Trophoblast cell (in vitro differentiated cells and primary cell): ENCODE measurements around the gene CRTAP.
"Not testable (repeated sequence)": the region's sequence is repeated elsewhere in the genome, so short reads cannot be mapped to it uniquely, and the experiment has no call there.

Experiments
- DNase-seq, 2 donors: peaks; one replicate each; pipeline ENCODE4 v3.0.0-alpha.2; 2016
- H2AFZ ChIP-seq: 2 replicates; pipeline ENCODE4 v1.6.1; 2013; ENCODE audit warnings: low read length, moderate library complexity, mild to moderate bottlenecking; ENCODE audit not compliant: insufficient read depth, poor library complexity
- H2AK5ac ChIP-seq: 2 replicates; pipeline ENCODE4 v1.6.1; 2013; ENCODE audit warnings: mild to moderate bottlenecking, low read length
- H2BK120ac ChIP-seq: 2 replicates; pipeline ENCODE4 v1.6.1; 2013; ENCODE audit warnings: low read length, mild to moderate bottlenecking, moderate library complexity; ENCODE audit not compliant: insufficient read depth, poor library complexity
- H2BK12ac ChIP-seq: 2 replicates; pipeline ENCODE4 v1.6.1; 2013; ENCODE audit warnings: mild to moderate bottlenecking, low read length, moderate library complexity
- H2BK5ac ChIP-seq: 2 replicates; pipeline ENCODE4 v1.6.1; 2013; ENCODE audit warnings: low read length, low read depth, moderate library complexity, mild to moderate bottlenecking; ENCODE audit not compliant: poor library complexity
- H3K14ac ChIP-seq: 2 replicates; pipeline ENCODE4 v1.6.1; 2013; ENCODE audit warnings: mild to moderate bottlenecking, low read length
- H3K18ac ChIP-seq: 2 replicates; pipeline ENCODE4 v1.6.1; 2013; ENCODE audit warnings: mild to moderate bottlenecking, low read length
- H3K23ac ChIP-seq: 2 replicates; pipeline ENCODE4 v1.6.1; 2013; ENCODE audit warnings: low read length
- H3K27ac ChIP-seq: 2 replicates; pipeline ENCODE4 v1.5.1; 2013; ENCODE audit warnings: low read depth, mild to moderate bottlenecking, inconsistent platforms, low read length, moderate library complexity
- H3K27me3 ChIP-seq: 2 replicates; pipeline ENCODE4 v1.6.1; 2013; ENCODE audit warnings: inconsistent platforms, mild to moderate bottlenecking, low read length, moderate library complexity; ENCODE audit not compliant: insufficient read depth
- H3K36me3 ChIP-seq, 2 experiments: 1 replicate in 1 of 2; 2 replicates in 1 of 2; pipeline ENCODE4 v1.6.1; 2013; ENCODE audit warnings: low read length in 2 of 2, mild to moderate bottlenecking in 2 of 2, moderate library complexity in 1 of 2; ENCODE audit not compliant: insufficient read depth in 2 of 2, control insufficient read depth in 1 of 2
- H3K4ac ChIP-seq: 2 replicates; pipeline ENCODE4 v1.6.1; 2013; ENCODE audit warnings: low read depth, mild to moderate bottlenecking, low read length, moderate library complexity
- H3K4me1 ChIP-seq, 2 experiments: 1 replicate in 1 of 2; 2 replicates in 1 of 2; pipeline ENCODE4 v1.6.1; 2013; ENCODE audit warnings: low read length in 2 of 2, mild to moderate bottlenecking in 2 of 2, moderate library complexity in 1 of 2; ENCODE audit not compliant: insufficient read depth in 2 of 2, control insufficient read depth in 1 of 2
- H3K4me2 ChIP-seq: 2 replicates; pipeline ENCODE4 v1.6.1; 2013; ENCODE audit warnings: inconsistent platforms, mild to moderate bottlenecking, low read length, moderate library complexity
- H3K4me3 ChIP-seq: 2 replicates; pipeline ENCODE4 v1.5.1; 2013; ENCODE audit warnings: mild to moderate bottlenecking, low read depth, low read length, inconsistent platforms
- H3K79me1 ChIP-seq: one replicate; pipeline ENCODE4 v1.6.1; 2013; ENCODE audit warnings: low read length
- H3K79me2 ChIP-seq: 2 replicates; pipeline ENCODE4 v1.6.1; 2013; ENCODE audit warnings: low read length, mild to moderate bottlenecking; ENCODE audit not compliant: control insufficient read depth, insufficient read depth, poor library complexity
- H3K9ac ChIP-seq: 2 replicates; pipeline ENCODE4 v1.6.1; 2013; ENCODE audit warnings: mild to moderate bottlenecking, low read length
- H3K9me3 ChIP-seq: 2 replicates; pipeline ENCODE4 v1.6.1; 2013; ENCODE audit warnings: low read depth, mild to moderate bottlenecking, control low read depth, inconsistent platforms, low read length; ENCODE audit not compliant: insufficient read depth
- H4K12ac ChIP-seq: 2 replicates; pipeline ENCODE4 v1.6.1; 2013; ENCODE audit warnings: low read depth, mild to moderate bottlenecking, low read length, moderate library complexity
- H4K8ac ChIP-seq: 2 replicates; pipeline ENCODE4 v1.6.1; 2013; ENCODE audit warnings: low read depth, mild to moderate bottlenecking, low read length, moderate library complexity
- H4K91ac ChIP-seq: one replicate; pipeline ENCODE4 v1.6.1; 2013; ENCODE audit warnings: low read depth, mild to moderate bottlenecking, low read length, moderate library complexity
- WGBS: extraction: QIAGEN DNeasy Blood & Tissue Kit; methylation state at CpG from one replicate; pipeline ENCODE4 v1.1.7; 2013; ENCODE audit warnings: missing lambda C conversion rate; ENCODE audit not compliant: insufficient read length, insufficient coverage; ENCODE audit errors: extremely low coverage; 5-methylcytosine and 5-hydroxymethylcytosine counted together

CRTAP gene

DNA sequence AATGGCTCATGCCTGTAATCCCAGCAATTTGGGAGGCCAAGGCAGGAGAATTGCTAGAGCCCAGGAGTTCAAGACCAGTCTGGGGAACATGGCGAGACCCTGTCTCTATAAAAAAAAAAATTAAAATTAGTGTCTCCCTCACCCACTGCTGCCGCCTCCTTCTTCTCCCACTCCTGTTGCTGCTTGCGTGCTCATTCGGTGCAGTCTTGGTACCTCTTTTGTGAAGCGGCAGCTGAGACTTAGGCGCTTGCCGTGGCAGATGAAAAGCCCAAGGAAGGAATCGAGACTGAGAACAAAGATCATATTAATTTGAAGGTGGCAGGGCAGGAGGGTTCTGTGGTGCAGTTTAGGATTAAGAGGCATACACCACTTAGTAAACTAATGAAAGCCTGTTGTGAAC is 36.9 kb upstream of the CRTAP start:
- Histone ChIP-seq H3K9ac (no peak overlapping the region), H3K4me1 (peaks cover 12 to 15% of the 10 kb centered on the region in 2 experiments), H3K79me1 (no peaks in the 10 kb centered on the region), H2BK120ac (no peak overlapping the region), H3K14ac (no peak overlapping the region), H3K9me3 (peaks cover 1% of the 10 kb centered on the region), H3K4ac (no peak overlapping the region), H4K12ac (no peak overlapping the region), H3K27ac (no peak overlapping the region), H2AK5ac (no peak overlapping the region), H3K79me2 (no peaks in the 10 kb centered on the region), H3K36me3 (peaks cover 0 to 2% of the 10 kb centered on the region in 2 experiments), H3K18ac (no peak overlapping the region), H2BK5ac (no peak overlapping the region), H4K8ac (no peak overlapping the region), H3K4me2 (no peak overlapping the region), H2BK12ac (no peak overlapping the region), H4K91ac (no peak overlapping the region), H3K23ac (no peak overlapping the region), H2AFZ (no peak overlapping the region), H3K4me3 (no peak overlapping the region), H3K27me3 (no peaks in the 10 kb centered on the region)
- no CpG with 5 or more reads among the region's 8 CpGs for WGBS
- DNase-seq, result no peak

GRCh38 chr3:33077976-33078375 is 35.8 kb upstream of the CRTAP start:
- peaks cover 1% of the 10 kb centered on the region for H3K9me3 ChIP-seq
- no peak overlapping the region for H2AK5ac ChIP-seq
- H3K27ac ChIP-seq, result no peak overlapping the region
- no peak overlapping the region for H2BK5ac ChIP-seq
- H3K23ac ChIP-seq, result no peak overlapping the region
- H4K12ac ChIP-seq, result no peak overlapping the region
- H3K79me1 ChIP-seq, result no peaks in the 10 kb centered on the region
- no CpG with 5 or more reads among the region's 2 CpGs for WGBS
- H4K8ac ChIP-seq, result no peak overlapping the region
- H2AFZ ChIP-seq, result no peak overlapping the region
- no peak overlapping the region for H3K4ac ChIP-seq
- no peak overlapping the region for H3K4me3 ChIP-seq
- peaks cover 3% of the 10 kb centered on the region for H3K79me2 ChIP-seq
- H3K4me2 ChIP-seq, result no peak overlapping the region
- no peak overlapping the region for H2BK12ac ChIP-seq
- DNase-seq, result no peak
- H3K9ac ChIP-seq, result no peak overlapping the region
- H4K91ac ChIP-seq, result no peak overlapping the region
- H3K18ac ChIP-seq, result no peak overlapping the region
- H3K14ac ChIP-seq, result no peak overlapping the region
- peaks cover 8% of the 10 kb centered on the region in 2 experiments for H3K4me1 ChIP-seq
- H3K36me3 ChIP-seq, result peaks cover 0 to 2% of the 10 kb centered on the region in 2 experiments
- H3K27me3 ChIP-seq, result no peaks in the 10 kb centered on the region
- no peak overlapping the region for H2BK120ac ChIP-seq

- not testable (repeated sequence) for H2BK5ac ChIP-seq, H4K12ac ChIP-seq, H2BK120ac ChIP-seq, H3K9ac ChIP-seq, H3K27me3 ChIP-seq, H3K27ac ChIP-seq, H2AFZ ChIP-seq, H3K79me1 ChIP-seq, H3K9me3 ChIP-seq, H3K4me2 ChIP-seq, H3K14ac ChIP-seq, H4K8ac ChIP-seq, H3K23ac ChIP-seq, H3K18ac ChIP-seq, H3K4ac ChIP-seq, DNase-seq, H3K79me2 ChIP-seq, H2BK12ac ChIP-seq, H3K4me3 ChIP-seq, H4K91ac ChIP-seq, H2AK5ac ChIP-seq, H3K36me3 ChIP-seq
- peaks cover 11 to 13% of the 10 kb centered on the region in 2 experiments for H3K4me1 ChIP-seq
- no CpG with 5 or more reads among the region's 6 CpGs for WGBS
These were observed 34.0 kb upstream of the CRTAP start for GRCh38 chr3:33079813-33080212.

GRCh38 chr3:33081812-33082211 is 32.0 kb upstream of the CRTAP start:
- no peaks in the 10 kb centered on the region for H3K79me1 ChIP-seq
- no peak for DNase-seq
- H3K27ac ChIP-seq, result no peak overlapping the region
- H3K4ac ChIP-seq, result no peak overlapping the region
- H4K12ac ChIP-seq, result no peak overlapping the region
- no peak overlapping the region for H4K91ac ChIP-seq
- no peaks in the 10 kb centered on the region for H3K27me3 ChIP-seq
- no peak overlapping the region for H3K9ac ChIP-seq
- H3K4me3 ChIP-seq, result no peak overlapping the region
- no peaks in the 10 kb centered on the region for H3K36me3 ChIP-seq
- H3K23ac ChIP-seq, result peak overlapping the region; percentile 87
- H3K14ac ChIP-seq, result no peak overlapping the region
- no peak overlapping the region for H3K4me2 ChIP-seq
- H3K4me1 ChIP-seq, result peaks cover 5 to 8% of the 10 kb centered on the region in 2 experiments
- H4K8ac ChIP-seq, result no peak overlapping the region
- peaks cover 4% of the 10 kb centered on the region for H3K79me2 ChIP-seq
- no peak overlapping the region for H3K18ac ChIP-seq
- no peak overlapping the region for H2BK12ac ChIP-seq
- no peak overlapping the region for H2AK5ac ChIP-seq
- H2AFZ ChIP-seq, result no peak overlapping the region
- no peak overlapping the region for H2BK5ac ChIP-seq
- peaks cover 1% of the 10 kb centered on the region for H3K9me3 ChIP-seq
- no peak overlapping the region for H2BK120ac ChIP-seq
